ENCODE results near the gene NUP210.

NUP210 gene

GRCh38 chr3:13273604-13274105 lies 146.5 kb downstream of the NUP210 start:
- no peak overlapping the region for H2AFZ ChIP-seq (ENCODE audit: low read length)
- no peak overlapping the region for H3K4me3 ChIP-seq (ENCODE audit: low read length, poor library complexity, severe bottlenecking)
- no peak overlapping the region for H3K9ac ChIP-seq (ENCODE audit: low read depth, low read length, poor library complexity, severe bottlenecking)
- H3F3A ChIP-seq (ENCODE audit: low read depth) = no peaks in the 10 kb centered on the region
- no peak overlapping the region for H3K4me2 ChIP-seq (ENCODE audit: low read depth, low read length, poor library complexity, severe bottlenecking)
- H3K27me3 ChIP-seq (ENCODE audit: insufficient read depth, low read length, poor library complexity, severe bottlenecking) = no peaks in the 10 kb centered on the region
- H3K36me3 ChIP-seq (ENCODE audit: insufficient read depth, low read length) = no peaks in the 10 kb centered on the region
- no peaks in the 10 kb centered on the region for H4K20me1 ChIP-seq (ENCODE audit: insufficient read depth, low read length, poor library complexity, severe bottlenecking)
- TF ChIP-seq CTCF (conservative IDR thresholded peaks at IDR 0.05; ENCODE audit: low read length) (no peak), EZH2phosphoT487 (IDR thresholded peaks at IDR 0.05; ENCODE audit: borderline replicate concordance) (no peak)
- H3K79me2 ChIP-seq (ENCODE audit: insufficient read depth, low read length) = no peaks in the 10 kb centered on the region
- no peaks in the 10 kb centered on the region for H3K9me3 ChIP-seq (ENCODE audit: insufficient read depth, low read depth, low read length)
- no peaks in the 10 kb centered on the region for H3K9me2 ChIP-seq (replicated peaks; ENCODE audit: low read depth, low read length)
- peaks cover 3% of the 10 kb centered on the region for H3K4me1 ChIP-seq (ENCODE audit: insufficient read depth, low read length, poor library complexity, severe bottlenecking)

DNA sequence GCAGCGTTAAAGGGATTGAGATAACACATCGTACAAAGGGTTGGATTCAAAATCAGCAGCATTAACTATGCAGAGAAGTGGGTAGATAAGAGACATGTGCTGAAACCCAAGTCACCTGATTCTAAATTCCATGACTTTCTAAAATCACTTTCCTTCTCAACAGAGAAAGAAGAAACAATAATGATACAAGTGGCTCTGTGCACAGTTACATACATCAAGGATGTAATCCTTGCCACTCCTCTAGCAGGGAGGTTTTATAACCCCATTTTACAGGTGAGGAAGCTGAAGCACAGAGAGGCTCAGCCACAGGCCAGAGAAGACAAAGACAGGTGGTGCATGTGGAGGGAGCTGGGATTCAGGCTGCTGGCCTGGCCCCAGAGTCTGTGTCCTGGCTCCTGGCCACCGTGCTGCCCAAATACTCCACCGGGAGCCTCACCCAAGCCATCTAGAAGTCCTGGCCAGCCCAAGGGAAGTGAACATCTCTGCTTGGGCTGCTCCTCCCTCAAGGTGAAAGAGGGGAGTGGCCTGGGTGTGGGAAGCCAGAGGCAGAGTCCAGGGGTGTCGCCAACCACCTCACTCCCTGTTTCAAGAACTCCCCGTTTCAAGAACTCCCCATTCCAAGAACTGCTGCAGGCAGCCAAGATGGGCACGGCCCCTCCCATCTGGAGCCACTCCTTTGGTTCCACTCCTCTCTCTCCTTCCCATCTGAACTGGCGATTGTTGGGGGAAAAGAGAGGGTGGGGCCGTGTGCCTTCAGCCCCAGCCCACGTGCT lies 147.1 kb downstream of the NUP210 start:
- Histone ChIP-seq H3K4me3 (ENCODE audit: low read length, poor library complexity, severe bottlenecking) (no peak overlapping the region), H2AFZ (ENCODE audit: low read length) (no peak overlapping the region), H3K4me1 (ENCODE audit: insufficient read depth, low read length, poor library complexity, severe bottlenecking) (peaks cover 3% of the 10 kb centered on the region), H3K9me3 (ENCODE audit: insufficient read depth, low read depth, low read length) (no peaks in the 10 kb centered on the region), H4K20me1 (ENCODE audit: insufficient read depth, low read length, poor library complexity, severe bottlenecking) (no peaks in the 10 kb centered on the region), H3K27me3 (ENCODE audit: insufficient read depth, low read length, poor library complexity, severe bottlenecking) (no peaks in the 10 kb centered on the region), H3K79me2 (ENCODE audit: insufficient read depth, low read length) (no peaks in the 10 kb centered on the region), H3K9me2 (replicated peaks; ENCODE audit: low read depth, low read length) (no peaks in the 10 kb centered on the region), H3K9ac (ENCODE audit: low read depth, low read length, poor library complexity, severe bottlenecking) (no peak overlapping the region), H3K4me2 (ENCODE audit: low read depth, low read length, poor library complexity, severe bottlenecking) (no peak overlapping the region), H3K36me3 (ENCODE audit: insufficient read depth, low read length) (no peaks in the 10 kb centered on the region), H3F3A (ENCODE audit: low read depth) (no peaks in the 10 kb centered on the region)
- no peak for TF ChIP-seq CTCF (conservative IDR thresholded peaks at IDR 0.05; ENCODE audit: low read length)
- no peak for TF ChIP-seq EZH2phosphoT487 (IDR thresholded peaks at IDR 0.05; ENCODE audit: borderline replicate concordance)

DNA sequence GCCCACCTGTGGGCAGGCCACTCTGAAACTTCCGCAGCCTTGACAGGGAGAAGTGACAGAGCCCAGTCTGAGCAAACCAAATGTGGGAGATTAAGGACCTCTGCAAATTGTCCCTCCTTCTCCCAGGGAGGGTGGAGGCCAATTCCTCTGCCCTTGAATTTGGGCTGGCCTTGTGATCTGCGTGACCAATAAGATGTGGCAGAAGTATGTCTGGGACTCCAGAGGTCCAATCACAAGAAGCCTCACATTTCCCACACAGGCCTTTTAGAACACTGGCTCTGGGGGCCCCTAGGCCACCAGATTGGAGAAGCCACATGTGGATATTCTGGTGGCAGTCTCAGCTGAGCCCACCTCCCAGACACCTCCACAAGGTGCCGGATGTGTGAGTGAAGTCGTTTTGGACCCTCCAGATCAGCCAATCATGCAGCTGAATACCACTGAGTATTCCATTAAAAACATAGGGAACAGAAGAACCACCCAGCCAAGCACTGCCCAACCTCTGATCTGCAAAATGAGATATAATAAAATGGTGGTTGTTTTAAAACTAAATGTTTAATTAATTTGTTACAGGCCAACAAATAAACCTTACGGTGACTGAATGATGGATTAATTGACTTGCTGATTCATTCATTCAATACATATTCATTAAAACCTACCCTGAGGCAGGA lies 150.3 kb downstream of the NUP210 start:
- Histone ChIP-seq H3F3A (ENCODE audit: low read depth) (no peaks in the 10 kb centered on the region), H3K36me3 (ENCODE audit: insufficient read depth, low read length) (no peaks in the 10 kb centered on the region), H2AFZ (ENCODE audit: low read length) (no peak overlapping the region), H4K20me1 (ENCODE audit: insufficient read depth, low read length, poor library complexity, severe bottlenecking) (no peaks in the 10 kb centered on the region), H3K4me2 (ENCODE audit: low read depth, low read length, poor library complexity, severe bottlenecking) (no peak overlapping the region), H3K9me2 (replicated peaks; ENCODE audit: low read depth, low read length) (no peaks in the 10 kb centered on the region), H3K79me2 (ENCODE audit: insufficient read depth, low read length) (no peaks in the 10 kb centered on the region), H3K9ac (ENCODE audit: low read depth, low read length, poor library complexity, severe bottlenecking) (no peak overlapping the region), H3K4me3 (ENCODE audit: low read length, poor library complexity, severe bottlenecking) (no peak overlapping the region), H3K4me1 (ENCODE audit: insufficient read depth, low read length, poor library complexity, severe bottlenecking) (peaks cover 3% of the 10 kb centered on the region), H3K9me3 (ENCODE audit: insufficient read depth, low read depth, low read length) (no peaks in the 10 kb centered on the region), H3K27me3 (ENCODE audit: insufficient read depth, low read length, poor library complexity, severe bottlenecking) (no peaks in the 10 kb centered on the region)
- TF ChIP-seq EZH2phosphoT487 (IDR thresholded peaks at IDR 0.05; ENCODE audit: borderline replicate concordance) (no peak), CTCF (conservative IDR thresholded peaks at IDR 0.05; ENCODE audit: low read length) (no peak)
